Middle frontal gyrus (tissue), 1 donor: ENCODE measurements around the gene ASCC1.

Experiments
- DNase-seq: peaks from one replicate; pipeline ENCODE4 v3.0.0-alpha.2; 2015; ENCODE audit warnings: low spot score; ENCODE audit errors: extremely low spot score

ASCC1 gene

GRCh38 chr10:72067463-72068125 lies 148.5 kb downstream of the ASCC1 start:
- DNase-seq: no peak

GRCh38 chr10:72066318-72067284 lies 149.5 kb downstream of the ASCC1 start:
- no peak for DNase-seq

GRCh38 chr10:72065439-72066025 lies 150.5 kb downstream of the ASCC1 start:
- DNase-seq: no peak

GRCh38 chr10:72063703-72064391 lies 152.2 kb downstream of the ASCC1 start:
- DNase-seq: no peak

GRCh38 chr10:72062832-72063702 lies 153.0 kb downstream of the ASCC1 start:
- DNase-seq: no peak

- no peak for DNase-seq
Observed at GRCh38 chr10:72062382-72062781, 153.7 kb downstream of the ASCC1 start.

- no peak for DNase-seq
Observed at GRCh38 chr10:72061930-72062329, 154.1 kb downstream of the ASCC1 start.

- no peak for DNase-seq
Observed at GRCh38 chr10:72061491-72061890, 154.6 kb downstream of the ASCC1 start.

GRCh38 chr10:72059843-72060822 lies 155.9 kb downstream of the ASCC1 start:
- DNase-seq: no peak

GRCh38 chr10:72058989-72059842 lies 156.9 kb downstream of the ASCC1 start:
- no peak for DNase-seq

GRCh38 chr10:72058347-72058898 lies 157.7 kb downstream of the ASCC1 start:
- no peak for DNase-seq

GRCh38 chr10:72056932-72057751 lies 158.9 kb downstream of the ASCC1 start:
- no peak for DNase-seq

GRCh38 chr10:72056113-72056512 lies 160.0 kb downstream of the ASCC1 start:
- no peak for DNase-seq

- no peak for DNase-seq
Observed at GRCh38 chr10:72053690-72054089, 162.4 kb downstream of the ASCC1 start.

- no peak for DNase-seq
Observed at GRCh38 chr10:72050873-72051272, 165.2 kb downstream of the ASCC1 start.

- DNase-seq: no peak
Observed at GRCh38 chr10:72049969-72050781, 165.9 kb downstream of the ASCC1 start.
